ACC112 (cell line): ENCODE measurements around the gene SNCAIP.

ENCODE experiments used
- H2AFZ ChIP-seq: fragments of 200-600 bp; sonication (generic); one replicate; pipeline ENCODE4 v1.6.0; 2017; ENCODE audit warnings: antibody characterized with exemption, low read length; ENCODE audit not compliant: unreplicated experiment
- H3K27ac ChIP-seq: fragments of 200-600 bp; sonication (generic); 2 replicates; pipeline ENCODE4 v1.5.1; 2014; ENCODE audit warnings: low read depth, mild to moderate bottlenecking, antibody characterized with exemption, low read length, moderate library complexity
- H3K27me3 ChIP-seq: fragments of 200-600 bp; sonication (generic); 2 replicates; pipeline ENCODE4 v1.6.1; 2014; ENCODE audit warnings: mild to moderate bottlenecking, antibody characterized with exemption, low read length, moderate library complexity, mixed read lengths; ENCODE audit not compliant: insufficient read depth
- H3K36me3 ChIP-seq: fragments of 200-600 bp; sonication (generic); 2 replicates; pipeline ENCODE4 v1.6.1; 2016; ENCODE audit warnings: mild to moderate bottlenecking, antibody characterized with exemption, low read length, moderate library complexity, mixed read lengths; ENCODE audit not compliant: insufficient read depth
- H3K4me1 ChIP-seq: fragments of 200-600 bp; sonication (generic); one replicate; pipeline ENCODE4 v1.6.1; 2016; ENCODE audit warnings: low read length, mixed read lengths; ENCODE audit not compliant: insufficient read depth, unreplicated experiment, control insufficient read depth
- H3K4me3 ChIP-seq: fragments of 200-600 bp; sonication (generic); 2 replicates; pipeline ENCODE4 v1.5.1; 2014; ENCODE audit warnings: mild to moderate bottlenecking, low read depth, low read length
- H3K79me2 ChIP-seq: fragments of 200-600 bp; sonication (generic); one replicate; pipeline ENCODE4 v1.6.0; 2016; ENCODE audit warnings: low read length; ENCODE audit not compliant: control insufficient read depth, unreplicated experiment, insufficient read depth

The SNCAIP gene

DNA sequence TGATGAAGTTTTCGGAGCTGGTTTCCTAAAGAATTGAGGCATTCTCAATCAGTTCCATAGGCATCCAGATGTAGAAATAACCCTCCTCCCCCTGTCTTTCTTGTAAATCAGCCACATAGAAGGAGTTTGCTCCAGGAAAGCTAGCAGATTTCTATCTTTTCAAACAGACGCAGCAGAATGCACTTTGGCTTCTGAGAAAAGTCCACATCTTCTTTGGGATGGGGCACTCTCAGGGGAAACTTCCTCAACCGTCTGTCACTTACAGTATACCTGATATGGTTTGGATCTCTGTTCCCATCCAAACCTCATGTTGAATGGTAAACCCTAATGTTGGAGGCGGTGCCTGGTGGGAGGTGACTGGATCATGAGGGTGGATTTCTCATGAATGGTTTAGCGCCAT is 94.1 kb downstream of the SNCAIP start:
- no peaks in the 10 kb centered on the region for H3K4me1 ChIP-seq
- no peaks in the 10 kb centered on the region for H3K36me3 ChIP-seq
- H3K79me2 ChIP-seq: no peaks in the 10 kb centered on the region
- peaks cover 2% of the 10 kb centered on the region; the same call in 1 of the 2 replicates for H3K27me3 ChIP-seq
- H3K27ac ChIP-seq: no peak overlapping the region
- no peak overlapping the region for H2AFZ ChIP-seq
- no peak overlapping the region for H3K4me3 ChIP-seq

- H3K4me3 ChIP-seq: no peak overlapping the region
Observed at GRCh38 chr5:122408592-122409224, 96.7 kb downstream of the SNCAIP start.

DNA sequence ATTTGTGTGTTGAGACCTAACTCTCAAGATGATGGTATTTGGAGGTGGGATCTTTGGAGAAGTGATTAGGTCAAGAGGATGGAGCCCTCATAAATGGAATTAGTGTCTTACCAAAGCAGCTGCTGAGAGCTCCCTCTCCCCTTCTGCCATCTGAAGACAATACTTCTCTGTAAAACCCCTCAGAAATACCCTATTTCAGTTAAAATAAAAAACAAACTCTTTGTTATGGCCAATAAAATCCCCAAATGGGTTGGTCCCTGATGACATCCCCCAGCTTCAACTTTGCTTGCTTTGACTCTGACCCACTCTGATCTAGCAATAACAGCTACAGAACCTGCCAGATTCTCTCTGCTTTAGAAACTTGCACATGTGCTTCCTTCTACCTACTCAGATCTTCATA is 100.9 kb downstream of the SNCAIP start:
- no peaks in the 10 kb centered on the region for H3K36me3 ChIP-seq
- no peak overlapping the region for H3K27ac ChIP-seq
- H3K27me3 ChIP-seq: peaks cover 17% of the 10 kb centered on the region; the same call in 1 of the 2 replicates
- H2AFZ ChIP-seq: no peak overlapping the region
- no peaks in the 10 kb centered on the region for H3K79me2 ChIP-seq
- H3K4me3 ChIP-seq: no peak overlapping the region
- no peaks in the 10 kb centered on the region for H3K4me1 ChIP-seq

More at GRCh38 chr5:122408592-122409224, 96.7 kb downstream of the SNCAIP start:
- Histone ChIP-seq H2AFZ (no peak overlapping the region), H3K36me3 (no peaks in the 10 kb centered on the region), H3K4me1 (no peaks in the 10 kb centered on the region), H3K27me3 (peaks cover 17% of the 10 kb centered on the region; the same call in 1 of the 2 replicates), H3K27ac (no peak overlapping the region), H3K79me2 (no peaks in the 10 kb centered on the region)

GRCh38 chr5:122413722-122414121 is 101.7 kb downstream of the SNCAIP start:
- H3K4me1 ChIP-seq: no peaks in the 10 kb centered on the region
- no peak overlapping the region for H2AFZ ChIP-seq
- no peak overlapping the region for H3K27ac ChIP-seq
- H3K4me3 ChIP-seq: no peak overlapping the region
- no peaks in the 10 kb centered on the region for H3K36me3 ChIP-seq
- H3K27me3 ChIP-seq: peaks cover 17% of the 10 kb centered on the region; the same call in 1 of the 2 replicates
- no peaks in the 10 kb centered on the region for H3K79me2 ChIP-seq

DNA sequence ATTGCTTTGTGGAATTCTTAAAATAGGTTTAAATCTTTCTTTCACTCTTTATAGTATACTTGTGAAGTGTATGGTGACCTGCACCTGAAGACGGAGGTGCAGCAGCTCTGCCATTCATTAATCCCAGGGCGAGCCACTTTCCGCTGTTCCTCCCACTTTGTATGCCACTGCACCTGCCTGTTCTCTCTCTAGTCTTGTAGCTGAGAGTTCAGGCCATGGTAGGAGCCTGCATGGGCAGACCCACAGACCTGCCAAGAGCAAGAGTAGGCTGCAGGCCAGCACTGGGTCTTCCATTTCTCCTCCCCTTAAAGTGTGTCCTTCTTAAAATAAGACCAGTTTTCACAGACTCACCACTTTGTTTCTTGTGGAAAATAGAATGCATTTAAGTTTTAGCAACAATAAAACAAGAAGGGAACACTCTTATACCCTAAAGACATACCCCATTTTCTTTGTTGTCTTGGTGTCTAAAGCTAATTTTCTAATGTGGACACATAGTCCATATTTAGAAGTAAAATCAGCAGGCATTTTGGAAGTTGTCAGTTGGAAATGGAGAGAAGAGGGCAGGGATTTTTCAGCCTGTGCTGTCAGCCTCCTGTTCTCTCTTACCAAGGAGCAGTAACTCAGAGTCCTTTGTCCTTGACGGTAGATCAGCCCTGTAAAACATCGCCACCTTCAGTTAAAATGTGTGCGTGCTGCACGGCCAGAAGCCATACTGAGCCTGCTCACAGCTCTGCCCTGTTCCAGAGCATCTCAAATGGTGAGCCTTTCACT is 103.2 kb downstream of the SNCAIP start:
- no peaks in the 10 kb centered on the region for H3K36me3 ChIP-seq
- H3K27ac ChIP-seq: no peak overlapping the region
- no peaks in the 10 kb centered on the region for H3K4me1 ChIP-seq
- H3K79me2 ChIP-seq: no peaks in the 10 kb centered on the region
- peaks cover 17% of the 10 kb centered on the region; the same call in 1 of the 2 replicates for H3K27me3 ChIP-seq
- no peak overlapping the region for H2AFZ ChIP-seq
- no peak overlapping the region for H3K4me3 ChIP-seq

- peaks cover 17% of the 10 kb centered on the region; the same call in 1 of the 2 replicates for H3K27me3 ChIP-seq
- no peak overlapping the region for H2AFZ ChIP-seq
- H3K36me3 ChIP-seq: no peaks in the 10 kb centered on the region
- H3K27ac ChIP-seq: no peak overlapping the region
- H3K4me1 ChIP-seq: no peaks in the 10 kb centered on the region
- no peak overlapping the region for H3K4me3 ChIP-seq
- H3K79me2 ChIP-seq: no peaks in the 10 kb centered on the region
Observed at GRCh38 chr5:122415801-122416120, 103.7 kb downstream of the SNCAIP start.

- Histone ChIP-seq H2AFZ (no peak overlapping the region), H3K27me3 (no peaks in the 10 kb centered on the region), H3K4me3 (no peak overlapping the region), H3K4me1 (no peaks in the 10 kb centered on the region), H3K36me3 (no peaks in the 10 kb centered on the region), H3K27ac (no peak overlapping the region), H3K79me2 (no peaks in the 10 kb centered on the region)
Observed at GRCh38 chr5:122419142-122419894, 107.3 kb downstream of the SNCAIP start.

DNA sequence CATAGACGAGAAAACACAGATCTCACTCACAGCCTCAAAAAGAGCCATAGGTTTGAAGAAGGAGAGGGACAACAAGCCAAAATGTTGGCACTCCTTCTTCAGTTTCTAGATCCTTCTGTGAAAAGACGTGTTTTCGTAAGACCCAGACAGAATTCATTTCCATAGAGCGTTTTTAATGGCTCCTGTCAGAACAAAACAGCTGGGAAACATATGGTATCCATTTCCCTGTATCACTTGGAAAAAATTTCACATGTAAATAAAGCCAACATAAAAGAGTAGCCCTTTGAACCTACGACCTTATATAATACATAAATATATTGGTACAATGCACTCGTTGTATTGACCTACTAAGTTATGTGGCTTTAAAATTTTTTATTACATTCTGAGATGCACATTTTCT is 108.1 kb downstream of the SNCAIP start:
- Histone ChIP-seq H3K27ac (no peak overlapping the region), H3K27me3 (no peaks in the 10 kb centered on the region), H3K36me3 (no peaks in the 10 kb centered on the region), H3K4me3 (no peak overlapping the region), H2AFZ (no peak overlapping the region), H3K79me2 (no peaks in the 10 kb centered on the region), H3K4me1 (no peaks in the 10 kb centered on the region)

DNA sequence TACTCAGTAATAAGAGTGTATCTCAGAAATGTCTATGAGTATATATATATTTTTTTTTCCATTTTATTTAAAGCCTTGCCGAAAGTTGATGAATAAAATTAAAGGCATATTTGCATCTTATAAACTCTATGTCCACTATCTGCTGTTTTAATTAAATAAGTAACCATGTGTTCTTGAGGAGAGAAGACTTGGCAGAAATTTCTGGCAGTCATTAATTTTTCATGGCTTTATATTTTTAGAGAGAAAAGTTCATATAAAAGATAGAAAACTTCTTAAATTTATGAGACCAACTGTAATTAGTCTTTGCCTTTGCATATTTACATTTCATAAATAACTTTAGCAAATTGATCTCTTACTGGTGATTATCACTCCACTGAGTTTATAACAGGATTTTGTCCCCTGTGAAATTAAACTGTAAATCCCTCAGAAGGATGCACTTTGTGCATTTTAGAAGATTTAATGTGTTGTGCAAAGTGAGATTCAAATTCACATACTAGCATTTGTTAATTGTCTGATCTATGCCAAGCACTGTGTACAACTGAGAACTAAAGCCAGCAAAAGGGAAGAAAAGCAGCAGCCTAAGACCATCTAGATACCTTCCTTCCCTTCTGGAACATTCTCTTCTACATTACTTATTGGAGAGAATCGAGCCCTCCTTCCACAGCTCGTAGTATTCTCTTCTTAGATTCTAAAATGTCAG is 108.7 kb downstream of the SNCAIP start:
- no peaks in the 10 kb centered on the region for H3K79me2 ChIP-seq
- H3K36me3 ChIP-seq: no peaks in the 10 kb centered on the region
- no peak overlapping the region for H3K4me3 ChIP-seq
- no peaks in the 10 kb centered on the region for H3K4me1 ChIP-seq
- H3K27me3 ChIP-seq: no peaks in the 10 kb centered on the region
- H3K27ac ChIP-seq: no peak overlapping the region
- H2AFZ ChIP-seq: no peak overlapping the region

DNA sequence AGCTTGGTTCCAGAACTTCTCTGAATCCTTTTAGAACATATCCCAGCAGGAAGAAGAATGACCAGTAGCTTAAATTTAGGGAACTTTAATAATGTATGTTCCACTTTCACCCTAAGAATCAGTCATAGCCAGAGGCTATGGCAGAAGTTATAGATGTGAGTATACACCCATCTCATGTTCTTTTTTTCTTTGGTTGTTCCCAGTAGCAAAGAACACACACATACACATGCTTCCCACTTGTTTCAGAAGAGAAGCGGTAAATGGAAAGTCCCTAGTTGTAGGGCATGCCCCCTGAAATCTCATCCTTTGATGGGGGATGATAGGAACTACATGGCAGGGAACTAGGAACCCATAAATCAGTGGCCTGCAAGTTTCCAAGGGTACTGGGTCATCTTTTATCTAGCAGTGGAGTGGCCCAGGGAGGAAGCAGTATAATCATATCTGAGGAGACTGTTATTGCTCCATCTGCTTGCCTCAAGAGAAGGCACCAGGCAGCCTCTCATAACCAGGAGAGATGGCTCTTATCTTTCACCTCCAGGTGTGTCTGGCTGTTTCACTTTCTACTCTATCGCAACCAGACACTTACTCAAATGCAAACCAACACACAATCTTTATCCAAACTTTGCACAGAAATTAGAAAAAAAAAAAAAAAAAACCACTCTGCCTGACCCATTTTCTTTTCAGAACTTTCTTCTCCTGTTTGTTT is 109.5 kb downstream of the SNCAIP start:
- Histone ChIP-seq H3K36me3 (no peaks in the 10 kb centered on the region), H3K79me2 (no peaks in the 10 kb centered on the region), H3K27me3 (no peaks in the 10 kb centered on the region), H3K27ac (no peak overlapping the region), H2AFZ (no peak overlapping the region), H3K4me1 (no peaks in the 10 kb centered on the region), H3K4me3 (no peak overlapping the region)
